ENCODE results near the gene BRPF1. TPM values are rescaled to one million over a fixed set of nuclear protein-coding genes. Genes with fewer than 3 reads are reported as not detected.
"Not testable (repeated sequence)": the region's sequence is repeated elsewhere in the genome, so short reads cannot be mapped to it uniquely, and the experiment has no call there.

Gene BRPF1
- total RNA-seq, 1 experiment from 2014 or later, result 18.5 TPM

GRCh38 chr3:9750556-9751411, 19.2 kb downstream of the BRPF1 start:
- Histone ChIP-seq H3K9me3 (replicated peaks) (no peaks in the 10 kb centered on the region), H3K27me3 (replicated peaks) (no peaks in the 10 kb centered on the region), H3K36me3 (peaks cover 55% of the 10 kb centered on the region), H3K27ac (no peak overlapping the region; the same call in 1 of the 2 replicates), H3K4me1 (replicated peaks) (peaks cover 17% of the 10 kb centered on the region), H3K4me3 (peak overlapping the region; percentile 46)
- DNase-seq (ENCODE audit: low read depth in 1 of 2, low spot score in 2 of 2), result peak in 1 of 2 experiments; percentile 10

GRCh38 chr3:9754678-9755077, 23.1 kb downstream of the BRPF1 start:
- Histone ChIP-seq H3K27me3 (replicated peaks) (no peaks in the 10 kb centered on the region), H3K9me3 (replicated peaks) (no peaks in the 10 kb centered on the region), H3K4me3 (no peak overlapping the region), H3K27ac (no peak overlapping the region), H3K4me1 (replicated peaks) (peaks cover 8% of the 10 kb centered on the region), H3K36me3 (peaks cover 45% of the 10 kb centered on the region)
- no peak for DNase-seq (ENCODE audit: low read depth in 1 of 2, low spot score in 2 of 2)

- no peak overlapping the region for H3K27ac ChIP-seq
- peaks cover 32% of the 10 kb centered on the region for H3K36me3 ChIP-seq
- no peaks in the 10 kb centered on the region for H3K4me1 ChIP-seq (replicated peaks)
- H3K4me3 ChIP-seq, result no peak overlapping the region
- H3K9me3 ChIP-seq (replicated peaks), result no peaks in the 10 kb centered on the region
- DNase-seq (ENCODE audit: low read depth in 1 of 2, low spot score in 2 of 2), result no peak
- no peaks in the 10 kb centered on the region for H3K27me3 ChIP-seq (replicated peaks)
Observed at GRCh38 chr3:9757427-9757826, 25.9 kb downstream of the BRPF1 start.

GRCh38 chr3:9760779-9761505, 29.4 kb downstream of the BRPF1 start:
- no peaks in the 10 kb centered on the region for H3K4me1 ChIP-seq (replicated peaks)
- DNase-seq (ENCODE audit: low read depth in 1 of 2, low spot score in 2 of 2), result no peak
- H3K9me3 ChIP-seq (replicated peaks), result no peaks in the 10 kb centered on the region
- H3K36me3 ChIP-seq, result peaks cover 23% of the 10 kb centered on the region
- H3K4me3 ChIP-seq, result no peak overlapping the region
- no peak overlapping the region for H3K27ac ChIP-seq
- H3K27me3 ChIP-seq (replicated peaks), result no peaks in the 10 kb centered on the region

- DNase-seq (ENCODE audit: low read depth in 1 of 2, low spot score in 2 of 2), result no peak
- Histone ChIP-seq H3K4me3 (no peak overlapping the region), H3K36me3 (peaks cover 14% of the 10 kb centered on the region), H3K27ac (no peak overlapping the region), H3K9me3 (replicated peaks) (no peaks in the 10 kb centered on the region), H3K4me1 (replicated peaks) (no peaks in the 10 kb centered on the region), H3K27me3 (replicated peaks) (no peaks in the 10 kb centered on the region)
Observed at GRCh38 chr3:9761919-9762318, 30.4 kb downstream of the BRPF1 start.

GRCh38 chr3:9762871-9763270, 31.3 kb downstream of the BRPF1 start:
- H3K27ac ChIP-seq, result no peak overlapping the region
- peaks cover 7% of the 10 kb centered on the region for H3K36me3 ChIP-seq
- no peaks in the 10 kb centered on the region for H3K4me1 ChIP-seq (replicated peaks)
- H3K9me3 ChIP-seq (replicated peaks), result no peaks in the 10 kb centered on the region
- no peaks in the 10 kb centered on the region for H3K27me3 ChIP-seq (replicated peaks)
- DNase-seq (ENCODE audit: low read depth in 1 of 2, low spot score in 2 of 2), result no peak
- H3K4me3 ChIP-seq, result no peak overlapping the region

GRCh38 chr3:9765865-9766264, 34.3 kb downstream of the BRPF1 start:
- H3K9me3 ChIP-seq (replicated peaks), result no peaks in the 10 kb centered on the region
- H3K27ac ChIP-seq, result no peak overlapping the region
- H3K27me3 ChIP-seq (replicated peaks), result no peaks in the 10 kb centered on the region
- H3K4me1 ChIP-seq (replicated peaks), result peaks cover 10% of the 10 kb centered on the region
- H3K4me3 ChIP-seq, result no peak overlapping the region
- H3K36me3 ChIP-seq, result no peaks in the 10 kb centered on the region
- no peak for DNase-seq (ENCODE audit: low read depth in 1 of 2, low spot score in 2 of 2)

GRCh38 chr3:9767418-9767817, 35.9 kb downstream of the BRPF1 start:
- H3K27ac ChIP-seq, result no peak overlapping the region

GRCh38 chr3:9768141-9768775, 36.7 kb downstream of the BRPF1 start:
- Histone ChIP-seq H3K9me3 (replicated peaks) (no peaks in the 10 kb centered on the region), H3K27ac (no peak overlapping the region), H3K27me3 (replicated peaks) (no peaks in the 10 kb centered on the region), H3K4me3 (no peak overlapping the region), H3K4me1 (replicated peaks) (peaks cover 10% of the 10 kb centered on the region), H3K36me3 (no peaks in the 10 kb centered on the region)
- DNase-seq (ENCODE audit: low read depth in 1 of 2, low spot score in 2 of 2), result no peak

More at GRCh38 chr3:9767418-9767817, 35.9 kb downstream of the BRPF1 start:
- H3K9me3 ChIP-seq (replicated peaks), result no peaks in the 10 kb centered on the region
- no peaks in the 10 kb centered on the region for H3K27me3 ChIP-seq (replicated peaks)
- DNase-seq (ENCODE audit: low read depth in 1 of 2, low spot score in 2 of 2), result no peak
- H3K36me3 ChIP-seq, result no peaks in the 10 kb centered on the region
- no peak overlapping the region for H3K4me3 ChIP-seq
- peaks cover 10% of the 10 kb centered on the region for H3K4me1 ChIP-seq (replicated peaks)

- H3K36me3 ChIP-seq, result no peaks in the 10 kb centered on the region
- H3K4me1 ChIP-seq (replicated peaks), result peaks cover 10% of the 10 kb centered on the region
- H3K9me3 ChIP-seq (replicated peaks), result no peaks in the 10 kb centered on the region
- no peak for DNase-seq (ENCODE audit: low read depth in 1 of 2, low spot score in 2 of 2)
- H3K27me3 ChIP-seq (replicated peaks), result no peaks in the 10 kb centered on the region
- no peak overlapping the region for H3K4me3 ChIP-seq
- no peak overlapping the region for H3K27ac ChIP-seq
Observed at GRCh38 chr3:9769012-9769411, 37.5 kb downstream of the BRPF1 start.

GRCh38 chr3:9769426-9770275, 38.1 kb downstream of the BRPF1 start, which contains the start of gene CAMK1:
Gene CAMK1 (minus strand): TSS chr3:9769947. CDS start chr3:9767749, 2,198 bp downstream.
- H3K4me1 ChIP-seq (replicated peaks), result peaks cover 10% of the 10 kb centered on the region
- peak; percentile 44 to 63 for DNase-seq (ENCODE audit: low read depth in 1 of 2, low spot score in 2 of 2)
- peak within 1 kb of the TSS; percentile 39 for H3K4me3 ChIP-seq
- no peak within 1 kb of the TSS for H3K27ac ChIP-seq
- no peaks in the 10 kb centered on the region for H3K9me3 ChIP-seq (replicated peaks)
- H3K36me3 ChIP-seq, result no peaks in the 10 kb centered on the region
- H3K27me3 ChIP-seq (replicated peaks), result no peaks in the 10 kb centered on the region

GRCh38 chr3:9770276-9770812, 38.8 kb downstream of the BRPF1 start:
- no peaks in the 10 kb centered on the region for H3K27me3 ChIP-seq (replicated peaks)
- no peaks in the 10 kb centered on the region for H3K9me3 ChIP-seq (replicated peaks)
- no peak overlapping the region for H3K27ac ChIP-seq
- H3K4me1 ChIP-seq (replicated peaks), result peaks cover 10% of the 10 kb centered on the region
- peak overlapping the region; percentile 39 for H3K4me3 ChIP-seq
- DNase-seq (ENCODE audit: low read depth in 1 of 2, low spot score in 2 of 2), result no peak
- H3K36me3 ChIP-seq, result no peaks in the 10 kb centered on the region

GRCh38 chr3:9771007-9771406, 39.5 kb downstream of the BRPF1 start:
- H3K9me3 ChIP-seq (replicated peaks); H3K27me3 ChIP-seq (replicated peaks); H3K36me3 ChIP-seq; H3K27ac ChIP-seq; H3K4me3 ChIP-seq; H3K4me1 ChIP-seq (replicated peaks); DNase-seq (ENCODE audit: low read depth in 1 of 2, low spot score in 2 of 2): not testable (repeated sequence)

Data from SJSA1 (cell line).